Inferior parietal cortex (tissue), 1 donor: ENCODE measurements around the gene RELL1.

Experiments used
- DNase-seq: peaks from one replicate; pipeline ENCODE4 v3.0.0-alpha.2; 2016; ENCODE audit errors: extremely low spot score

RELL1 gene

GRCh38 chr4:37665333-37666320 lies 20.5 kb downstream of the RELL1 start:
- DNase-seq, result no peak

- no peak for DNase-seq
These were observed 21.5 kb downstream of the RELL1 start for GRCh38 chr4:37664696-37665095.

DNA sequence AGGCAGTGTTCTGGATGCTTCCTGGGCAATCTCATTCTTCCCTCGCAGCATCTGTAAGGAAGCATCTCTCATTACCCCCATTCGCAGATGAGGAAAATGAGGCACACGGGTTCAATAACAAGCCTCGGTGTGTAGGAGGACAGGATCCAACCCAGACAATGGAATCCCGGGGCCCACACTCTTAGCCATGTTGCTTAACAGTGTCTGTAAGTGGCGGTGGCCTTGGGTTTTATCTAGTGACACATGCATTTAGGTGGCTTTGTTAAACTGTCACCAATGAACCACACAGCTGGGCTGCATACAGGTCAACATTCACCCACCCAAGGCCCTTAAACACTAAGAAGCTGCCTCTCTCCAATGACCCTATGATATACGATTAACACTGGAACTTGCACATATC lies 22.6 kb downstream of the RELL1 start:
- no peak for DNase-seq

- DNase-seq, result no peak
These were observed 23.2 kb downstream of the RELL1 start for GRCh38 chr4:37662861-37663390.

DNA sequence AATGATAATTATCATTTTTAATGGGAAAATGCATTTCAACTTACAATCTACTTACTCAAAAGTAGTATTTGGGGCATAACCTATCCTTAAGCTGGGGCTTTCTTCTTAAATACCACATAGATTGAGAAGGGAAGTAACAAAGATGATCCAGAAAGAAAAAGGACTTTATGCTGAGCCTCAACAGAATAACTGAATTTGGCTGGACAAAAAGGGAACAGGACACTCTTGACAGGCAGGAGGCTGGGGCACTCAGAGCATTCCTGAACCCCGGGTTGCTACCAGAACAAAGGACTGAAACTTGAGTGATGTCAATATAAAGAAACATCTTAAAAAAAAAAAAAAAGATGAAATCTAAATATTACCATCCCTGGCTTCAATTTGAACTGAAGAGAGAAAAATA lies 23.9 kb downstream of the RELL1 start:
- DNase-seq, result no peak

- DNase-seq, result no peak
These were observed 24.4 kb downstream of the RELL1 start for GRCh38 chr4:37661772-37662171.

GRCh38 chr4:37659696-37660095 lies 26.5 kb downstream of the RELL1 start:
- no peak for DNase-seq

GRCh38 chr4:37656649-37657048 lies 29.5 kb downstream of the RELL1 start:
- DNase-seq, result no peak

DNA sequence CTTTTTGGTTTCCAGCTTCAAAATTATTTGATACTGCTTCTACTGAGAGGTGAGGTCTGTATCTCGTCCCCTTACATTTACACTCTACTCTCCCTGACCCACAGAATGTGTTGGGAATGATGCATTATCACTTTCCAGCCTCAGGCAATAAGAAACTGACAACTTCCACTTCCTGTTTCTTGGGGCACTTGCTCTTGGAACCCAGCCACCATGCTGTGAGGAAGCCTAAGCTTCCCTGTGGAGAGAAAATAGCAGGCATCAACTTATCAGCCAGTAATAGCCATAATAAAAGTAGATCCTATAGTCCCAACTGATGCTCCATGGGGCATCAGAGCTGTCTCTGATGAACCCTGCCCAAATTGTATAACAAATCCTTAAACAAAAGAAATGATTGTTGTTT lies 32.6 kb downstream of the RELL1 start:
- no peak for DNase-seq

- no peak for DNase-seq
These were observed 33.2 kb downstream of the RELL1 start for GRCh38 chr4:37652747-37653527.

DNA sequence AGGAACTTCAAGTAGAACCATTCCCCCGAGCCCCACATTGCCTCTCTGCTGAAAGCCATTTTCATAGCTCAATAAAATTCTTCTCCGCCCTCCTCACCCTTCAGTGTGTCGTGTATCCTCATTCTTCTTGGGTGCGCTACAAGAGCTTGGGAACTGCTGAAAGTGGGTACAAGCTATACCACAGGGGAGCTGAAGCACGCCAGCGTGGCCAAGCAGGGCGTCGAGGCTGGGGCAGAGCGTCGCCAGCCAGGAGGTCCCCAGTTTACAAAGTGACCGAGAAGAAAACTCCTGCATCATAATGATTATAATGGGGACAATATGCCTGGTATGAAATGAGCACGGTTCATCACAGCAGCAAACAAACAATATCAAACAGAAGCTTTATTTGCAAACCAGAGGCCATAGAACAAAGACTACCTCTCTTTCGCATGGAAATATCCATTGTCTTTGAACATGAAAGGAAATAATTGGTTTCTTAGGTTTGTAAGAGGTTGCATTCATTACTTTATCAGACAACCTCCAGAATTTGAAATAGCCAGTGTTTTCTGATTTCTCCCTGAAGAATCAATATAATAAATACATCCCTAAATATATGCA lies 34.3 kb downstream of the RELL1 start:
- no peak for DNase-seq

DNA sequence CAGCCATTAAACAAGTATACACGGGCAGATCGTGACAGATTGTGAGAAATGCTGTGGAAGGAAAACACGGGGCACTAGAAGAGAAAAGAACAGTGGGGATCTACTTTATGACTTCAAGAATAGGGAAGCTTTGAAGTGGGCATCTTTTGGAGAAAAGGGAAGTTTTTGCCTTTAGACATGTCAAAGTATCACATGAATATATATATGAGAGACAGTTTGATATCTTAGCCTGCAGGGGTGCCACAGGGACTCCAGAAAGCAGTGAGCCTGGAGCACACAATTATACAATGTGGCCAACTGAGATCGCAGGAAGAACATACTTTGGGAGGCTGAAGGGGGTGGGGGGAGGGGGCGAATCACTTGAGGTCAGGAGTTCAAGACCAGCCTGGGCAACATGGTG lies 35.7 kb downstream of the RELL1 start:
- DNase-seq, result no peak

DNA sequence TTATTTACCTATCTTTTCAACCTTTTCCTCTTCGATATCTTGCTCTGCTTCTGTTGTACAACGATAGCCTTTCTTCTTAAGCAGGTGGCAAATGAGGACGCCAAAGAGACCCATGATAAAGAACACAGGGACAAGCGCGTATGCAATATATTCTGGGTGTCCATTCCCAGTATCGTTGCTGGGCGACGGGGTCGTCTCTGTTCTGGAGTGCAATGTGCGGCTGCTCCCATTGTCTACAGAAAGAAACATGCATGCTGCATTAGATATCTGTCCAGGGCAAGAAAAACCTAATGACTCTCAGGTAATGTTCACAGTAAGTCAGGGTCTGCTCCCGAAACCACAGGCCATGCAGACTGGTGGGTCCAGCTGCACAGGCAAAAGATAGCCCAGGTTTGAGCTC lies 36.9 kb downstream of the RELL1 start:
- no peak for DNase-seq

GRCh38 chr4:37648084-37648817 lies 37.9 kb downstream of the RELL1 start:
- DNase-seq, result no peak

- no peak for DNase-seq
These were observed 39.9 kb downstream of the RELL1 start for GRCh38 chr4:37646247-37646646.

GRCh38 chr4:37645736-37646135 lies 40.4 kb downstream of the RELL1 start:
- no peak for DNase-seq

DNA sequence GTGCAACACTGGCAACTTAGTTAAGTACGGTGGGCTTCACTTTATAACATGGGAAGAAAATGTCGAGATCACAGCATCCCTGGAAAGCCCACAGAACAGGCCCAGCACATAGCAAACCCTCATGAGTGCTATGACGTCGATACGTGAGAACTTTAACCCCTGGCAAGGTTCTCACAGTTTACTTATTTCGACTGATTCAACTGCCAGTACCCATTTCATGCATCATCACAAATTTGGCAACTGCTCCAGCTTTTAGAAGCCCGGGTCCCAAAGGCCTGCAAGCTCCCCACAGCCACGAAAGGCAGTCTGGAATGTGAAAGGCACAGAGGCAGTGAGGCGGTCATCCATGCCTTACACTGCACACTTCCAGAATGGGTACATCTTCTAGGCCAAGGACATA lies 41.2 kb downstream of the RELL1 start:
- DNase-seq, result no peak

- DNase-seq, result no peak
These were observed 44.0 kb downstream of the RELL1 start for GRCh38 chr4:37641886-37642849.

- no peak for DNase-seq
These were observed 44.8 kb downstream of the RELL1 start for GRCh38 chr4:37641352-37641751.

- DNase-seq, result no peak
These were observed 46.5 kb downstream of the RELL1 start for GRCh38 chr4:37639551-37640285.
